ENCODE data around the gene CLRN1. TPM values are rescaled to one million over a fixed set of nuclear protein-coding genes. Genes with fewer than 3 reads are reported as not detected.

Gene CLRN1
- total RNA-seq, 6 donors from 2014 or later: not detected

GRCh38 chr3:150933473-150933995 lies 39.0 kb downstream of the CLRN1 start:
- WGBS, 2 donors: 0 to 4% methylated on average over 1 of the region's 1 CpG
- no peaks in the 10 kb centered on the region for H3K36me3 ChIP-seq
- no peaks in the 10 kb centered on the region for H3K27me3 ChIP-seq
- DNase-seq (no peak), ATAC-seq (ENCODE audit: low FRiP score in 2 of 2) (no peak)
- TF ChIP-seq POLR2A (IDR thresholded peaks at IDR 0.05) (no peak), CTCF (IDR thresholded peaks at IDR 0.05) (no peak), POLR2AphosphoS5 (IDR thresholded peaks at IDR 0.05) (no peak), EP300 (IDR thresholded peaks at IDR 0.05) (no peak)
- no peaks in the 10 kb centered on the region for H3K4me1 ChIP-seq
- H3K9me3 ChIP-seq: no peaks in the 10 kb centered on the region
- no peak overlapping the region for H3K4me3 ChIP-seq
- H3K27ac ChIP-seq: no peak overlapping the region

DNA sequence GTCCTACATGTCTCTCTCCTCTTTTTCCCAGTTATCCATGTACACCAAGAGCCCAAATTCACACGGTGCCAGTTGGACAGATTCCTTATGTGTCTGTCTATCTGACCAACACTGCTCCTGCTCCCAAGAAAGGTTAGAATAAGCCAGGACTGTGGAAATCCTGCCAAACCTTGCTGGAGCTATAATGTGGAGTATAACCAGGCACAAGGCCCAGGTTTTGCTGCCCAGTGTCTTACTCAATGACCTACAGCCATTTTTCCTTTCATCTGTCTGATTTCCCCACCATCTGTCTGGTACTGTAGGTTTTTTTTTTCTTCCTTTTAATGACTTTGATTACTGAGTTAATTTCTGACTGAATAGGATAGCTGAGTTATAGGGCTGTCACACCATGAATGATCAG lies 40.8 kb downstream of the CLRN1 start:
- WGBS, 2 donors: 75 to 82% methylated on average over 1 of the region's 1 CpG
- Histone ChIP-seq H3K4me3 (no peak overlapping the region), H3K9me3 (no peaks in the 10 kb centered on the region), H3K27me3 (no peaks in the 10 kb centered on the region), H3K36me3 (no peaks in the 10 kb centered on the region), H3K27ac (no peak overlapping the region), H3K4me1 (no peaks in the 10 kb centered on the region)
- DNase-seq: no peak
- no peak for ATAC-seq (ENCODE audit: low FRiP score in 2 of 2)
- TF ChIP-seq EP300 (IDR thresholded peaks at IDR 0.05) (no peak), CTCF (IDR thresholded peaks at IDR 0.05) (no peak), POLR2A (IDR thresholded peaks at IDR 0.05) (no peak), POLR2AphosphoS5 (IDR thresholded peaks at IDR 0.05) (no peak)

DNA sequence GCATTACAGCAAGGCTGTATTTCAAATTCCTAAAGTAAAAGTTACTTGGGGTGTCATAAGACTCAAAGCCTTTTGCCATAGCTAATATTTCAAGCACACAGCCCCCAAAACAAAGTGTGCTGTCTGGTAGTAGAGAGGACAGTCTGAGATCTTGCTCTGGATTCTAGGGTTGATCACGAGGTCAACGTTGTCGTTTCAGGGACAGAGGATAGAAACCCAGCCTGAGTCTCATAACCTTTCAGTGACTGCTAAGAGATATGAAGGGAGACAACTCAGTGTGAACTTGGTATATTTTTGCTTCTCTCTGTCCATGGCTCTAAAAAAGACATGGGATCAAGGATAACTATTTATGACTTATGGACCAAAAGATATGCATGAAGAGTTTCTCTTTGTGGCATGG lies 41.7 kb downstream of the CLRN1 start:
- TF ChIP-seq CTCF (IDR thresholded peaks at IDR 0.05) (no peak), POLR2AphosphoS5 (IDR thresholded peaks at IDR 0.05) (no peak), POLR2A (IDR thresholded peaks at IDR 0.05) (no peak), EP300 (IDR thresholded peaks at IDR 0.05) (no peak)
- DNase-seq: no peak
- H3K27ac ChIP-seq: no peak overlapping the region
- peaks cover 0 to 3% (median 0%) of the 10 kb centered on the region in 4 donors for H3K4me1 ChIP-seq
- 49 to 56% methylated on average over 3 of the region's 3 CpGs for WGBS, 2 donors
- no peaks in the 10 kb centered on the region for H3K36me3 ChIP-seq
- ATAC-seq (ENCODE audit: low FRiP score in 2 of 2): no peak
- no peak overlapping the region for H3K4me3 ChIP-seq
- no peaks in the 10 kb centered on the region for H3K27me3 ChIP-seq
- H3K9me3 ChIP-seq: no peaks in the 10 kb centered on the region

DNA sequence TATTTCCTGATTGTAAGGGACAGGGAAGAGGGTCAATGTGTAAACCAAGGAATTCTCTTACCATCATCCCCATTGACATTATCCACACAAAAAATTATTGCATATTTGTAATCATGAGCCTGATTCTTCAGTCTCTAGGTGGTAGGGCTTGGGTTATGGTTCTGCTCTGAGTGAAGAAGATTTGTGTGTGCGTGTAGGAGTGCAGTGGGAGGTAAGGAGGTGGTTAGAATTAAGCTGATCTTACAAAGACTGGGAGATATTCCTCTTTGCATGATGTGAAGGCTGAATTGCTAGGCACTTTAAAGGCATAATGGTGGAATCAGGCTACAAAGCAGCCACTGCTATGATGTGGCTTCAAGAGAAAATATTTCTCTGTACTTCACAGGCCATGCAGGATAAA lies 44.3 kb downstream of the CLRN1 start:
- ATAC-seq (ENCODE audit: low FRiP score in 2 of 2): no peak
- WGBS, 2 donors: 78 to 88% methylated on average over 1 of the region's 1 CpG

More for the DNA sequence above, 44.3 kb downstream of the CLRN1 start:
- TF ChIP-seq CTCF (IDR thresholded peaks at IDR 0.05) (no peak), POLR2AphosphoS5 (IDR thresholded peaks at IDR 0.05) (no peak), POLR2A (IDR thresholded peaks at IDR 0.05) (no peak), EP300 (IDR thresholded peaks at IDR 0.05) (no peak)
- Histone ChIP-seq H3K36me3 (no peaks in the 10 kb centered on the region), H3K27me3 (no peaks in the 10 kb centered on the region), H3K9me3 (no peaks in the 10 kb centered on the region), H3K4me3 (no peak overlapping the region), H3K4me1 (peaks cover 0 to 6% (median 0%) of the 10 kb centered on the region in 4 donors), H3K27ac (no peak overlapping the region)
- DNase-seq: no peak
